Caco-2 (cell line): ENCODE measurements around the gene ALOX15B. TPM values are rescaled to one million over a fixed set of nuclear protein-coding genes. Genes with fewer than 3 reads are reported as not detected.

Source experiments
- BruUV-seq: library from RNA; stranded (reverse); fragments of 400-500 nt; replicated peaks from 2 replicates; lab custom pipeline; 2021; lab: Mats Ljungman, UMichigan
- CTCF ChIA-PET: fragments of 300-600 bp; sonication (Branson Sonifier 250); formaldehyde crosslinking; loops from one replicate; lab custom pipeline; 2022; ENCODE audit warnings: antibody characterized with exemption; lab: Charles Lee
- POLR2A ChIA-PET: fragments of 300-600 bp; sonication (Branson Sonifier 250); formaldehyde crosslinking; loops from one replicate; lab custom pipeline; 2022; ENCODE audit warnings: antibody characterized with exemption; lab: Charles Lee
- DNase-seq, 2 experiments: peaks; one replicate each; pipeline versions ENCODE4 v3.0.0 to v3.0.0-alpha.2; 2020 to 2022
- H3K27me3 ChIP-seq: replicated peaks from 2 replicates; pipeline ENCODE4 v1.6.0; 2011; ENCODE audit warnings: low read length; ENCODE audit not compliant: control insufficient read depth, insufficient read depth
- H3K36me3 ChIP-seq: 2 replicates; pipeline ENCODE4 v1.5.1; 2011; ENCODE audit warnings: low read length; ENCODE audit not compliant: control insufficient read depth, insufficient read depth
- H3K4me1 ChIP-seq: fragments of 250-450 bp; sonication (Bioruptor Pico); 2 replicates; pipeline ENCODE4 v1.5.1; 2020; ENCODE audit warnings: mild to moderate bottlenecking
- H3K4me3 ChIP-seq: 2 replicates; pipeline ENCODE4 v1.5.1; 2011; ENCODE audit warnings: low read depth, mild to moderate bottlenecking, control low read depth, low read length
- H3K9me3 ChIP-seq: fragments of 250-450 bp; sonication (Bioruptor Pico); 2 replicates; pipeline ENCODE4 v1.5.1; 2020; ENCODE audit warnings: mild to moderate bottlenecking, moderate library complexity
- H3K27ac Mint-ChIP-seq: one replicate; pipeline ENCODE4 v1.8.0; 2022; ENCODE audit warnings: mixed read lengths; ENCODE audit not compliant: unreplicated experiment
- H3K27me3 Mint-ChIP-seq: one replicate; pipeline ENCODE4 v1.8.0; 2022; ENCODE audit warnings: mixed read lengths; ENCODE audit not compliant: insufficient read depth, unreplicated experiment
- H3K36me3 Mint-ChIP-seq: one replicate; pipeline ENCODE4 v1.8.0; 2022; ENCODE audit warnings: mild to moderate bottlenecking, mixed read lengths; ENCODE audit not compliant: insufficient read depth, unreplicated experiment
- H3K4me1 Mint-ChIP-seq: one replicate; pipeline ENCODE4 v1.8.0; 2022; ENCODE audit warnings: low read depth, mixed read lengths; ENCODE audit not compliant: unreplicated experiment
- H3K4me3 Mint-ChIP-seq: one replicate; pipeline ENCODE4 v1.8.0; 2022; ENCODE audit warnings: mild to moderate bottlenecking, moderate library complexity, mixed read lengths; ENCODE audit not compliant: unreplicated experiment
- H3K9me3 Mint-ChIP-seq: one replicate; pipeline ENCODE4 v1.8.0; 2022; ENCODE audit warnings: mixed read lengths; ENCODE audit not compliant: unreplicated experiment
- intact Hi-C: fragments of 100-400 bp; cut with micrococcal nuclease; formaldehyde crosslinking; loops from one replicate; pipeline ENCODE4 v1.10.0; 2022; ENCODE audit not compliant: unreplicated experiment
- total RNA-seq: library from RNA; stranded (reverse); gene quantifications from 2 replicates; pipeline ENCODE4 v1.2.3, GENCODE V29; 2022
- TF ChIP-seq, protein P1 (sequence below), 2 experiments: fragments of 200-600 bp in 1 of 2; IDR thresholded peaks; 1 replicate in 1 of 2; 2 replicates in 1 of 2; pipeline versions ENCODE4 v1.5.1 to v1.8.0; 2011 to 2022; ENCODE audit warnings: antibody characterized with exemption in 1 of 2, control low read depth in 1 of 2, inconsistent platforms in 1 of 2, low read depth in 1 of 2, low read length in 1 of 2, mild to moderate bottlenecking in 1 of 2, moderate library complexity in 1 of 2; ENCODE audit not compliant: insufficient read depth in 1 of 2, severe bottlenecking in 1 of 2, unreplicated experiment in 1 of 2

The ALOX15B gene
- total RNA-seq, 1 experiment from 2014 or later = not detected

DNA sequence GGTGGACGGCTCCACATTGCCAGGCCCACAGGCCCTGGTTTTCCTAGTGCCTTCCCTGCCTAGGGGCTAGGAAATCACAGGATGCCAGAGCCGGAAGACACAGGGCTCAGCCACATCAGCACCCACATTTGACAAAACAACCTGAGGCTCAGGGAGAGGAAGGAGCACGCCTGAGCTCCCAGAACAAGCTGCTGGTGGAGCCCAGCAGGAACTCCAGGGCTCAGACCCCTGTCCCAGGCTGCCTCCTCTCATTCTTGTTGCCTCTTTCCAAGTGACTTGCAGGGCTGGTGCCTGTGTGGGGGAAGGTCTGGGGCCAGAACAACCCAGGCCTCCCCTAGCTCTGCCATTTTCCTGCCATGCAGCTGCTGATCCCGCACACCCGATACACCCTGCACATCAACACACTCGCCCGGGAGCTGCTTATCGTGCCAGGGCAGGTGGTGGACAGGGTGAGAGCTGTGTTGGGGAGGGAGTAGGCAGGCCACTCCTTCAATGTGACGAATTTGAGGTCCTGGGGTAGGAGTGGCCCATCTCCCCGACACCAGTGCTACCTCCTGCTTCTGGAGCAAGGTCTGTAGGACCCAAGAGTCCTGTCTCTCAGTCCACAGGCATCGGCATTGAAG is 7.6 kb downstream of the ALOX15B start:
- no peak overlapping the region for H3K4me3 Mint-ChIP-seq
- H3K27ac Mint-ChIP-seq = no peak overlapping the region
- H3K4me1 Mint-ChIP-seq = no peaks in the 10 kb centered on the region
- Histone ChIP-seq H3K4me3 (no peak overlapping the region), H3K27me3 (no peaks in the 10 kb centered on the region), H3K4me1 (no peaks in the 10 kb centered on the region; the same call in 1 of the 2 replicates), H3K9me3 (no peaks in the 10 kb centered on the region), H3K36me3 (no peaks in the 10 kb centered on the region)
- intact Hi-C loops = no loop called here
- H3K27me3 Mint-ChIP-seq = no peaks in the 10 kb centered on the region
- POLR2A ChIA-PET = no interaction called here
- BruUV-seq = no TSS peak
- no peaks in the 10 kb centered on the region for H3K9me3 Mint-ChIP-seq
- no peak for DNase-seq
- TF ChIP-seq, protein P1, sequence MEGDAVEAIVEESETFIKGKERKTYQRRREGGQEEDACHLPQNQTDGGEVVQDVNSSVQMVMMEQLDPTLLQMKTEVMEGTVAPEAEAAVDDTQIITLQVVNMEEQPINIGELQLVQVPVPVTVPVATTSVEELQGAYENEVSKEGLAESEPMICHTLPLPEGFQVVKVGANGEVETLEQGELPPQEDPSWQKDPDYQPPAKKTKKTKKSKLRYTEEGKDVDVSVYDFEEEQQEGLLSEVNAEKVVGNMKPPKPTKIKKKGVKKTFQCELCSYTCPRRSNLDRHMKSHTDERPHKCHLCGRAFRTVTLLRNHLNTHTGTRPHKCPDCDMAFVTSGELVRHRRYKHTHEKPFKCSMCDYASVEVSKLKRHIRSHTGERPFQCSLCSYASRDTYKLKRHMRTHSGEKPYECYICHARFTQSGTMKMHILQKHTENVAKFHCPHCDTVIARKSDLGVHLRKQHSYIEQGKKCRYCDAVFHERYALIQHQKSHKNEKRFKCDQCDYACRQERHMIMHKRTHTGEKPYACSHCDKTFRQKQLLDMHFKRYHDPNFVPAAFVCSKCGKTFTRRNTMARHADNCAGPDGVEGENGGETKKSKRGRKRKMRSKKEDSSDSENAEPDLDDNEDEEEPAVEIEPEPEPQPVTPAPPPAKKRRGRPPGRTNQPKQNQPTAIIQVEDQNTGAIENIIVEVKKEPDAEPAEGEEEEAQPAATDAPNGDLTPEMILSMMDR (IDR thresholded peaks at IDR 0.05; ENCODE audit: insufficient read depth in 1 of 2, low read depth in 1 of 2, low read length in 1 of 2, severe bottlenecking in 1 of 2, unreplicated experiment in 1 of 2) = no peak
- CTCF ChIA-PET = no interaction called here
- no peaks in the 10 kb centered on the region for H3K36me3 Mint-ChIP-seq

DNA sequence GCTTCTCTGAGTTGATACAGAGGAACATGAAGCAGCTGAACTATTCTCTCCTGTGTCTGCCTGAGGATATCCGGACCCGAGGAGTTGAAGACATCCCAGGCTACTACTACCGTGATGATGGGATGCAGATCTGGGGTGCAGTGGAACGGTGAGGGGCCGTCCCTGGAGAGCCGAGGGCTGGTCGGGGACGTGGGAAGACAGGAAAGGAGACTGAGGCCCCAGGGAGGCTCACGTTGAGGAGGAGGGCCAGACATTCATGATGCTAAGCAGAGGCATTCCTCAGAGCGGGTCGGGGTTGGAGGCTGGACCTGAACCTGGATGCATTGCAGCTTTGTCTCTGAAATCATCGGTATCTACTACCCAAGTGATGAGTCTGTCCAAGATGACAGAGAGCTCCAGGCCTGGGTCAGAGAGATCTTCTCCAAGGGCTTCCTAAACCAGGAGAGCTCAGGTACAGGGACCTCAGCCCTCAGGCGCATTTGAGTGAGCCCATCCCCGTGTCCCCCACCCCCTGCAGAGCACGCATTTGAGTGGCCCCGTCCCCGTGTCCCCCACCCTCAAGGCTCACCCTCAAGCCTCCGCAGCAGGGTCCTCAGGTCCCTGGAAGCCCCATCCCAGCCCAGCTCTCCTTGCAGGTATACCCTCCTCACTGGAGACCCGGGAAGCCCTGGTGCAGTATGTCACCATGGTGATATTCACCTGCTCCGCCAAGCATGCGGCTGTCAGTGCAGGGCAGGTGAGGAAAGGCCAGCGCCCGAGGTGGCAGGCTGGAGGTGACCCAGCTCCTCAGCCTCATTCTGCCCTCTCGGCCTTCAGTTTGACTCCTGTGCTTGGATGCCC is 8.3 kb downstream of the ALOX15B start:
- Mint-ChIP-seq H3K27me3 (no peaks in the 10 kb centered on the region), H3K9me3 (no peaks in the 10 kb centered on the region), H3K4me3 (no peak overlapping the region), H3K27ac (no peak overlapping the region), H3K4me1 (no peaks in the 10 kb centered on the region), H3K36me3 (no peaks in the 10 kb centered on the region)
- DNase-seq = no peak
- CTCF ChIA-PET = no interaction called here
- no TSS peak for BruUV-seq
- Histone ChIP-seq H3K4me1 (no peaks in the 10 kb centered on the region), H3K27me3 (no peaks in the 10 kb centered on the region), H3K4me3 (no peak overlapping the region), H3K9me3 (no peaks in the 10 kb centered on the region), H3K36me3 (no peaks in the 10 kb centered on the region)
- intact Hi-C loops = no loop called here
- TF ChIP-seq, protein P1 (IDR thresholded peaks at IDR 0.05; ENCODE audit: insufficient read depth in 1 of 2, low read depth in 1 of 2, low read length in 1 of 2, severe bottlenecking in 1 of 2, unreplicated experiment in 1 of 2) = no peak
- POLR2A ChIA-PET = no interaction called here

DNA sequence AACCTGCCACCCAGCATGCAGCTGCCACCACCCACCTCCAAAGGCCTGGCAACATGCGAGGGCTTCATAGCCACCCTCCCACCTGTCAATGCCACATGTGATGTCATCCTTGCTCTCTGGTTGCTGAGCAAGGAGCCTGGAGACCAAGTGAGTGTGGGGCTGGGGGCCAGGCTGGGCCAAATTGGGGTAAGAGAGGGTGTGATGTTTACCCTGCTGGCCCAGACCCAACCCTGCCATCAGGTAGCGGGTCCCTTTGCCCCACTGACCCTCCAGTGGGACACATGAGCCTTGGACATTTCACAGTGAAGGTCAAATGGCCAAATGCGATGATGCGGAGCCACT is 8.9 kb downstream of the ALOX15B start:
- intact Hi-C loops = no loop called here
- BruUV-seq = no TSS peak

More for the DNA sequence above, 8.9 kb downstream of the ALOX15B start:
- Histone ChIP-seq H3K27me3 (no peaks in the 10 kb centered on the region), H3K9me3 (no peaks in the 10 kb centered on the region), H3K36me3 (no peaks in the 10 kb centered on the region), H3K4me3 (no peak overlapping the region), H3K4me1 (no peaks in the 10 kb centered on the region)
- H3K4me3 Mint-ChIP-seq = no peak overlapping the region
- no peaks in the 10 kb centered on the region for H3K9me3 Mint-ChIP-seq
- ChIA-PET CTCF (no interaction called here), POLR2A (no interaction called here)
- H3K36me3 Mint-ChIP-seq = no peaks in the 10 kb centered on the region
- TF ChIP-seq, protein P1 (IDR thresholded peaks at IDR 0.05; ENCODE audit: insufficient read depth in 1 of 2, low read depth in 1 of 2, low read length in 1 of 2, severe bottlenecking in 1 of 2, unreplicated experiment in 1 of 2) = no peak
- no peaks in the 10 kb centered on the region for H3K4me1 Mint-ChIP-seq
- DNase-seq = no peak
- H3K27me3 Mint-ChIP-seq = no peaks in the 10 kb centered on the region
- no peak overlapping the region for H3K27ac Mint-ChIP-seq
